ENCODE measurements around the gene KIF5A. TPM values are rescaled to one million over a fixed set of nuclear protein-coding genes. Genes with fewer than 3 reads are reported as not detected.

KIF5A gene
- total RNA-seq, 6 experiments from 2014 or later, result 0.02 TPM; not detected in 5

DNA sequence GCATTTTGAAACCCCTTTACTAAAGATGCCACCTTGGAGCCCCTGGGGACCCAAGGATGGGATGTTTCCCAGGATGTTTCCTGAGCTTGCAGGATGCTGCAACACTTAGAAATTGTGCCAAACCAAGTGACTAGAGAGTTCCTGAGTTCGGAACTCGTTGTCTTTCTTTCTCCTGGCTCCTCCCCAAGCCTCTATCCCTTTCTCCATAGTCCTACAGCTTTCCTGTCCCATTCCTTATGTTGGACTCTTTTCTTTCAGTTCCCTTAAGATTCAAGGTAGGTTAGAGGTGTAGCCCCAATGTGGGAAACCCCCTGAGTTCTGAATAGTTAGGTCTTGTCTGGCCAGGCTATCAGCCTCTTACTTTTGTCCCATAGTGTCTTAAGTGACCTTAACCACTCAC, 1.4 kb upstream of the KIF5A start:
- Histone ChIP-seq H3K9me3 (no peaks in the 10 kb centered on the region), H3K27me3 (peaks cover 0 to 13% of the 10 kb centered on the region in 2 donors), H3K4me3 (no peak overlapping the region), H3K36me3 (no peaks in the 10 kb centered on the region), H3K27ac (no peak overlapping the region), H3K4me1 (peaks cover 0 to 7% (median 1%) of the 10 kb centered on the region in 4 donors)
- no peak for TF ChIP-seq POLR2A (IDR thresholded peaks at IDR 0.05)
- no peak for TF ChIP-seq CTCF (IDR thresholded peaks at IDR 0.05)
- intact Hi-C loops (cut with DNase I), result no loop called here
- DNase-seq (no peak), ATAC-seq (no peak)
- WGBS (ENCODE audit: insufficient coverage, low coverage, low lambda C conversion rate, missing lambda C conversion rate), result 17% methylated on average over 2 of the region's 2 CpGs

GRCh38 chr12:57549203-57549908, 488 bp upstream of the KIF5A start:
- WGBS (ENCODE audit: insufficient coverage, low coverage, low lambda C conversion rate, missing lambda C conversion rate), result 40% methylated on average over 12 of the region's 13 CpGs
- Histone ChIP-seq H3K36me3 (no peaks in the 10 kb centered on the region), H3K27ac (no peak overlapping the region), H3K9me3 (no peaks in the 10 kb centered on the region), H3K4me3 (peak overlapping the region in 2 of 3 donors; percentile 7 to 22), H3K27me3 (peaks cover 0 to 13% of the 10 kb centered on the region in 2 donors), H3K4me1 (peaks cover 0 to 7% (median 1%) of the 10 kb centered on the region in 4 donors)
- TF ChIP-seq CTCF (IDR thresholded peaks at IDR 0.05) (no peak), POLR2A (IDR thresholded peaks at IDR 0.05) (no peak)
- intact Hi-C loops (cut with DNase I), result no loop called here
- DNase-seq (no peak), ATAC-seq (no peak)

DNA sequence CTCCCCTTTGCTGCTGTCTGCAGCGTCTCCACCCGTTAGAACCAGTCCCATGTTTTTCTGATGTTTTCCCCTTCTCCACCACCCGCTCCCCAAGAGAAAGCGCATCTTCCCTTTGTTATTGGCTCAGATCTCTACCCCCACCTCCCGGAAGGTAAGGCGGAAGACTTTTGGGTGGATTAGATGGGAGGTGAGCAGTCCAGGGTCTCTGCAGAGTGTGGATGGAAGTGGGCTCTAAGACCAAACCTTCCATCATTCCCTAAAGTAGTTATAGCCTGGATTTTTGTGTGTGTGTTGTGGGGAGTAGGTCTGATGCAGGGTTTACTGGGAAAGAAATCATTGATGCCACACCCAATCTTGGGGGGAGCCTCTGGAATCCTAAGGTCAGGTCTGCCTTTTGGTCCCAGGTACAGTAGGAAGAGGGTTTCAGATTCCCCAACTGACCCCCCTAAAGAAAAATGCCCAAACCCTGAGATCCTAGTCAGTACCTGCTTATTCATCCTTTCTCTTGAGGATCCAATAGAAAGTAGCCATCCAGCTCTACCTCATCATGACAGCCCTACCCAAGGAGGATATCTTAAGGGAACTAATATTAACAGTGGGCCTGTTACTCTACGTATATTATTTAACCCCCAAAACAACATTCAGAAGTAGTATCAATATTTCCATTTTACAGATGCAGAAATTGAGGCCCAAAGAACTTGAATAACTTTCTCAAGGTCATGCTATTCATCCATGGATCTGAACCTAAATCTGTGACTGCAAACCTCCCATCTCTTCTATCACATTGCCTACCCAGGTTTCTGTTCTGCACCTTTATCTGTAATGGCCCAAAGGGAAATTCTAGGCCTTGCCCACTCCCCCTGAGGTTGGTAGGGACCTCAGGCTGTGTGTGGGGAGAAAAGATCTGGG, 1.1 kb downstream of the KIF5A start:
- H3K4me3 ChIP-seq, result no peak overlapping the region

More for the DNA sequence above, 1.1 kb downstream of the KIF5A start:
- no peaks in the 10 kb centered on the region for H3K9me3 ChIP-seq
- H3K36me3 ChIP-seq, result no peaks in the 10 kb centered on the region
- 64% methylated on average over 6 of the region's 7 CpGs for whole genome bisulfite sequencing (ENCODE audit: insufficient coverage, low coverage, low lambda C conversion rate, missing lambda C conversion rate)
- no peak for DNase-seq
- peaks cover 0 to 13% of the 10 kb centered on the region in 2 donors for H3K27me3 ChIP-seq
- H3K4me1 ChIP-seq, result peaks cover 0 to 4% (median 1%) of the 10 kb centered on the region in 4 donors
- no peak for ATAC-seq
- intact Hi-C loops (cut with DNase I), result no loop called here
- TF ChIP-seq CTCF (IDR thresholded peaks at IDR 0.05) (no peak), POLR2A (IDR thresholded peaks at IDR 0.05) (no peak)
- no peak overlapping the region for H3K27ac ChIP-seq

Data from right lobe of liver (tissue), 6 donors.